HL-60 (cell line): ENCODE data around the gene ST7L.

Source experiments
- DNase-seq, 2 experiments: peaks; one replicate each; pipeline ENCODE4 v3.0.0-alpha.2; 2010 to 2020; ENCODE audit warnings: low read depth in 1 of 2, low spot score in 1 of 2
- H3K27ac ChIP-seq: fragments of 250-450 bp; sonication (Bioruptor Pico); replicated peaks from 2 replicates; pipeline ENCODE4 v1.5.1; 2020; ENCODE audit warnings: mild to moderate bottlenecking, moderate library complexity
- H3K27me3 ChIP-seq: fragments of 250-450 bp; sonication (Bioruptor Pico); 2 replicates; pipeline ENCODE4 v1.5.1; 2021; ENCODE audit warnings: mild to moderate bottlenecking, moderate library complexity; ENCODE audit not compliant: insufficient read depth, poor library complexity, severe bottlenecking
- H3K4me3 ChIP-seq: replicated peaks from 2 replicates; pipeline ENCODE4 v1.5.1; 2011; ENCODE audit warnings: mild to moderate bottlenecking, control low read depth, low read length; ENCODE audit not compliant: insufficient read depth
- GABPA ChIP-seq: IDR thresholded peaks from 2 replicates; pipeline ENCODE4 v1.6.1; 2012; ENCODE audit warnings: low read depth
- POLR2AphosphoS5 ChIP-seq: IDR thresholded peaks from 2 replicates; pipeline ENCODE4 v1.6.1; 2012; ENCODE audit warnings: low read depth
- SPI1 ChIP-seq: IDR thresholded peaks from 2 replicates; pipeline ENCODE4 v1.6.1; 2012; ENCODE audit warnings: low read depth, mild to moderate bottlenecking, borderline replicate concordance
- TF ChIP-seq, protein P1 (sequence below): IDR thresholded peaks from 2 replicates; pipeline ENCODE4 v1.6.1; 2012; ENCODE audit warnings: low read depth; ENCODE audit not compliant: insufficient replicate concordance
- TF ChIP-seq, protein P2 (sequence below): IDR thresholded peaks from one replicate; pipeline ENCODE4 v1.5.1; 2011; ENCODE audit warnings: low read length, control low read depth, inconsistent platforms; ENCODE audit not compliant: insufficient read depth

Gene ST7L

DNA sequence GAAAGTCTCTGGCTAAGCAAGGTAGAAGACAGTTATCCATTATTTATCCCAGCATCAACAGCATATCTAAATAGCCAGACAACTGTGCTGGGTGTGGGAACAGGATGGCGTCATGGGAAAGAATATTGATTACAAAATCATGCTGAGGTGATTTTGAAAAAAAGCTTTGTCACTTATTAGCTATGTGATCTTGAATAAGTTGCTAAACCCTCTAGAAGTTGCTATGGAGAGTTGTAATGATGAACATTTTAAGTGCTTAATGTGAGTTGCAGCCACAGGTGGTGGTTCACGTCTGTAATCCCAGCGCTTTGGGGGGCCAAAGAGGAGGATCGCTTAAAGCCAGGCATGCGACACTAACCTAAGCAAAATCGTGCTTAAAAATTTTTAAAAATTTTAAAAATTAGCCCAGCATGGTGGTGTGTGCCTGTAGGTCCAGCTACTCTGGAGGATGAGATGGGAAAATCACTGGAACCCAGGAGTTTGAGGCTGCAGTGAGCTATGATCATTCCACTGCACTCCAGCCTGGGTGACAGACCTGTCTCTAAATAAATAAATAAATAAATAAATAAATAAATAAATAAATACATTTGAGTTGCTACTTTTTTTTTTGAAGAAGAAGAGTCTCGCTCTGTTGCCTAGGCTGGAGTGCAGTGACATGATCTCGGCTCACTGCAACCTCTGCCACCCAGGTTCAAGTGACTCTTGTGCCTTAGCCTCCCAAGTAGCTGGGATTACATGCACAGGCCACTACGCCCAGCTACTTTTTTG lies 76.6 kb downstream of the ST7L start:
- H3K27ac ChIP-seq = no peak overlapping the region
- no peak overlapping the region for H3K4me3 ChIP-seq
- TF ChIP-seq, protein P1, sequence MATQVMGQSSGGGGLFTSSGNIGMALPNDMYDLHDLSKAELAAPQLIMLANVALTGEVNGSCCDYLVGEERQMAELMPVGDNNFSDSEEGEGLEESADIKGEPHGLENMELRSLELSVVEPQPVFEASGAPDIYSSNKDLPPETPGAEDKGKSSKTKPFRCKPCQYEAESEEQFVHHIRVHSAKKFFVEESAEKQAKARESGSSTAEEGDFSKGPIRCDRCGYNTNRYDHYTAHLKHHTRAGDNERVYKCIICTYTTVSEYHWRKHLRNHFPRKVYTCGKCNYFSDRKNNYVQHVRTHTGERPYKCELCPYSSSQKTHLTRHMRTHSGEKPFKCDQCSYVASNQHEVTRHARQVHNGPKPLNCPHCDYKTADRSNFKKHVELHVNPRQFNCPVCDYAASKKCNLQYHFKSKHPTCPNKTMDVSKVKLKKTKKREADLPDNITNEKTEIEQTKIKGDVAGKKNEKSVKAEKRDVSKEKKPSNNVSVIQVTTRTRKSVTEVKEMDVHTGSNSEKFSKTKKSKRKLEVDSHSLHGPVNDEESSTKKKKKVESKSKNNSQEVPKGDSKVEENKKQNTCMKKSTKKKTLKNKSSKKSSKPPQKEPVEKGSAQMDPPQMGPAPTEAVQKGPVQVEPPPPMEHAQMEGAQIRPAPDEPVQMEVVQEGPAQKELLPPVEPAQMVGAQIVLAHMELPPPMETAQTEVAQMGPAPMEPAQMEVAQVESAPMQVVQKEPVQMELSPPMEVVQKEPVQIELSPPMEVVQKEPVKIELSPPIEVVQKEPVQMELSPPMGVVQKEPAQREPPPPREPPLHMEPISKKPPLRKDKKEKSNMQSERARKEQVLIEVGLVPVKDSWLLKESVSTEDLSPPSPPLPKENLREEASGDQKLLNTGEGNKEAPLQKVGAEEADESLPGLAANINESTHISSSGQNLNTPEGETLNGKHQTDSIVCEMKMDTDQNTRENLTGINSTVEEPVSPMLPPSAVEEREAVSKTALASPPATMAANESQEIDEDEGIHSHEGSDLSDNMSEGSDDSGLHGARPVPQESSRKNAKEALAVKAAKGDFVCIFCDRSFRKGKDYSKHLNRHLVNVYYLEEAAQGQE = no peak
- no peaks in the 10 kb centered on the region for H3K27me3 ChIP-seq
- DNase-seq = no peak

DNA sequence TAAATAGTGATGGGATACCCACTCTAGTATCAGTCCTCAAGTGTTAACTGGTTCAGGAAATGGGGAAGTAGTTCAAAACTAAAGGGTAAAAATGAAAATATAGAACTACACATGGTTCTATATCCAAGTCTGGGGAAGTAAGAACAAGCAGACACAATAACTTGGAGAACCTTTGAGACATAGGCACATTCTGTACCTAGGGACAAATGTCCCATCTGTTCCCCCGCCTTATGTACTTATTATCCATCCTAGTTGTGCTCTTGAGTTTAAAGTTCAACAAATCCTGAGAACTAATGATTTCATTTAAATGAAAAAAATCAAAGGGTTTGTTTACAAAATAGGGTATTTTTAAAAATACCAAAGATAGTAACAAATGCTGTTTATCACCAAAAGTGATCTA lies 77.6 kb downstream of the ST7L start:
- H3K27me3 ChIP-seq = no peaks in the 10 kb centered on the region
- DNase-seq = no peak
- no peak overlapping the region for H3K4me3 ChIP-seq
- TF ChIP-seq GABPA (no peak), POLR2AphosphoS5 (no peak), SPI1 (no peak)
- TF ChIP-seq, protein P1 = no peak
- TF ChIP-seq, protein P2, sequence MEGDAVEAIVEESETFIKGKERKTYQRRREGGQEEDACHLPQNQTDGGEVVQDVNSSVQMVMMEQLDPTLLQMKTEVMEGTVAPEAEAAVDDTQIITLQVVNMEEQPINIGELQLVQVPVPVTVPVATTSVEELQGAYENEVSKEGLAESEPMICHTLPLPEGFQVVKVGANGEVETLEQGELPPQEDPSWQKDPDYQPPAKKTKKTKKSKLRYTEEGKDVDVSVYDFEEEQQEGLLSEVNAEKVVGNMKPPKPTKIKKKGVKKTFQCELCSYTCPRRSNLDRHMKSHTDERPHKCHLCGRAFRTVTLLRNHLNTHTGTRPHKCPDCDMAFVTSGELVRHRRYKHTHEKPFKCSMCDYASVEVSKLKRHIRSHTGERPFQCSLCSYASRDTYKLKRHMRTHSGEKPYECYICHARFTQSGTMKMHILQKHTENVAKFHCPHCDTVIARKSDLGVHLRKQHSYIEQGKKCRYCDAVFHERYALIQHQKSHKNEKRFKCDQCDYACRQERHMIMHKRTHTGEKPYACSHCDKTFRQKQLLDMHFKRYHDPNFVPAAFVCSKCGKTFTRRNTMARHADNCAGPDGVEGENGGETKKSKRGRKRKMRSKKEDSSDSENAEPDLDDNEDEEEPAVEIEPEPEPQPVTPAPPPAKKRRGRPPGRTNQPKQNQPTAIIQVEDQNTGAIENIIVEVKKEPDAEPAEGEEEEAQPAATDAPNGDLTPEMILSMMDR = no peak
- no peak overlapping the region for H3K27ac ChIP-seq

DNA sequence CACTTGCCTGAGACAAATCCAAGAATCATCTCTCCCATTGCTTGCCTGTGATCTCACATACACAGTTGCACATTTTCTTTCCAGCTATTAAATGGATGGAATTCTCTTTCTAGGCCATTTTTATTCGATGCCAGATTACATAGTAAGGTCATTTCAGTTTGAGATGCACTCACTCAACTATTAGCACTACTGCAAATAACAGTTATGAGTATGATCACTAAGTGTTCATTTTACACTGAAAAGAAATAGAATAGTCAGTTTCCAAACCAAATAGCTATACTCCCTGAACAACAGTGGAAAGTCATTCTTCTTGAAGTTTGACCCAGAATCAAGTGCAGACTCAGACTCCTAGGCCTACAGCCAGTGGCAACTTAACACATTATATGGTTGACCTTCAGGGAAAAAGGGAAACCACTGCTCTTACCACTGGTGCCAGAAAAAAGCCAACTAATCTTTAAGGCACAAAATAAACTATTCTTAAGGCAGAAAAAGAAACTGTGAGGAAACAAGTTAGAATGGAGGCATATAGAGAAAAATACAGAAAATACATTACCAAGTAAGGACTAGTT lies 78.6 kb downstream of the ST7L start:
- Histone ChIP-seq H3K4me3 (no peak overlapping the region), H3K27ac (no peak overlapping the region), H3K27me3 (no peaks in the 10 kb centered on the region)
- DNase-seq = no peak
- TF ChIP-seq SPI1 (no peak), POLR2AphosphoS5 (no peak), GABPA (no peak)
- TF ChIP-seq, protein P2 = no peak
- TF ChIP-seq, protein P1 = no peak
